Prostate gland (tissue), 2 donors: ENCODE results near the gene CAMSAP1.
A peak's percentile ranks its signal among the peaks of the same experiment; 100 is the strongest.

Source experiments
- CTCF ChIP-seq, 4 experiments: fragments of 200-600 bp in 2 of 4; fragments of 450-650 bp in 2 of 4; sonication (generic) in 2 of 4; IDR thresholded peaks; 1 replicate in 3 of 4; 2 replicates in 1 of 4; pipeline ENCODE4 v1.5.1; 2016 to 2019; ENCODE audit warnings: antibody characterized with exemption in 4 of 4, mild to moderate bottlenecking in 2 of 4, moderate library complexity in 2 of 4
- POLR2AphosphoS5 ChIP-seq: sonication (generic); formaldehyde crosslinking; IDR thresholded peaks from one replicate; pipeline ENCODE4 v1.6.1; 2017; ENCODE audit warnings: antibody characterized with exemption

DNA sequence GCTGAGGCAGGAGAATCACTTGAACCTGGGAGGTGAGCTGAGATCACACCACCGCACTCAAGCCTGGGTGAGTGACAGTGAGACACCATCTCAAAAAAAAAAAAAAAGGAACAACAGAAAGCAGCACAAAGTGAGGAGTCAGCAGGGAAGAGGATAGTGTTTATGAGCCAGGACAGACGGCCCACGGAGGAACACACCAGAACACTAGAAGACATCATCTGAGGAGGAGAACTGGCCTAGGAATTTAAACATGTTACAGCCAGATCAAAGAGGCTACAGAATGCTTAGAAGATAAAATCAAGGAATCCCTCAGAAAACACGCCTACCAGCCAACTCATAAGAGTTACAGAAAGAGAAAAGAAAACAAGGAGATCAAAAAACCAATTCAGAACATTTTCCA lies 41.6 kb upstream of the CAMSAP1 start:
- TF ChIP-seq POLR2AphosphoS5: peak; percentile 39
- no peak for TF ChIP-seq CTCF (IDR thresholded peaks at IDR 0.05)
